ENCODE data around the gene TTF1. TPM values are rescaled to one million over a fixed set of nuclear protein-coding genes. Genes with fewer than 3 reads are reported as not detected.

The TTF1 gene
- total and polyA plus RNA-seq, 9 of the 15 experiments (the other 6 are each of a cell fraction or from before 2014, with no cell fraction given), result 9.0 to 18.5 (median 15.8) TPM

DNA sequence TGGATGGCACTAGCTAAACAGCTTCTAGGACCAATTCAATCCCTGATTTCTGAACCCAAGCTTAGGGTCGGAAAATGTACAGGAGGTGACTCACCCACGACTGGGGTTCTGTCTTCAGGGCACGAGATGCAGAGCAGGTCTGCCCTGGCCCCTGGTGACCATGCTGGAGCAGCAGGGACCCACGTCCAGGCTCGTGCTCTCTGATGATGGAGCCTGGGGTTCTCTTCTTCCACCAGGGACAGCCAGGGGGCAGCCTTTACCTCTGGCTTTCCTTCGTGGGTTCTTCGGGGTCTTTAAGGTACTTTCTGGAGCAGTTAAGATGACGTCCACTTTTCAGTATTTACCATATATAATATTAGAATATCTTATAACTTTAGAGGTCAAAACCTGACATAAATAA, 5.4 kb upstream of the TTF1 start (continued):
- TF ChIP-seq, protein P1, sequence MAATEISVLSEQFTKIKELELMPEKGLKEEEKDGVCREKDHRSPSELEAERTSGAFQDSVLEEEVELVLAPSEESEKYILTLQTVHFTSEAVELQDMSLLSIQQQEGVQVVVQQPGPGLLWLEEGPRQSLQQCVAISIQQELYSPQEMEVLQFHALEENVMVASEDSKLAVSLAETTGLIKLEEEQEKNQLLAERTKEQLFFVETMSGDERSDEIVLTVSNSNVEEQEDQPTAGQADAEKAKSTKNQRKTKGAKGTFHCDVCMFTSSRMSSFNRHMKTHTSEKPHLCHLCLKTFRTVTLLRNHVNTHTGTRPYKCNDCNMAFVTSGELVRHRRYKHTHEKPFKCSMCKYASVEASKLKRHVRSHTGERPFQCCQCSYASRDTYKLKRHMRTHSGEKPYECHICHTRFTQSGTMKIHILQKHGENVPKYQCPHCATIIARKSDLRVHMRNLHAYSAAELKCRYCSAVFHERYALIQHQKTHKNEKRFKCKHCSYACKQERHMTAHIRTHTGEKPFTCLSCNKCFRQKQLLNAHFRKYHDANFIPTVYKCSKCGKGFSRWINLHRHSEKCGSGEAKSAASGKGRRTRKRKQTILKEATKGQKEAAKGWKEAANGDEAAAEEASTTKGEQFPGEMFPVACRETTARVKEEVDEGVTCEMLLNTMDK (IDR thresholded peaks at IDR 0.05; ENCODE audit: borderline replicate concordance, insufficient read depth, low read depth, low read length, poor library complexity, severe bottlenecking), result peak; percentile 79
- TF ChIP-seq GATA2 (CRISPR knock-in tag; IDR thresholded peaks at IDR 0.05), result no peak
- TF ChIP-seq RAD21 (CRISPR knock-in tag; conservative IDR thresholded peaks at IDR 0.05 in 1 of 2, IDR thresholded peaks at IDR 0.05 in 1 of 2), result peak; percentile 34 to 66
- TF ChIP-seq, protein P2, sequence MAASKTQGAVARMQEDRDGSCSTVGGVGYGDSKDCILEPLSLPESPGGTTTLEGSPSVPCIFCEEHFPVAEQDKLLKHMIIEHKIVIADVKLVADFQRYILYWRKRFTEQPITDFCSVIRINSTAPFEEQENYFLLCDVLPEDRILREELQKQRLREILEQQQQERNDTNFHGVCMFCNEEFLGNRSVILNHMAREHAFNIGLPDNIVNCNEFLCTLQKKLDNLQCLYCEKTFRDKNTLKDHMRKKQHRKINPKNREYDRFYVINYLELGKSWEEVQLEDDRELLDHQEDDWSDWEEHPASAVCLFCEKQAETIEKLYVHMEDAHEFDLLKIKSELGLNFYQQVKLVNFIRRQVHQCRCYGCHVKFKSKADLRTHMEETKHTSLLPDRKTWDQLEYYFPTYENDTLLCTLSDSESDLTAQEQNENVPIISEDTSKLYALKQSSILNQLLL (CRISPR knock-in tag; IDR thresholded peaks at IDR 0.05; ENCODE audit: borderline replicate concordance), result no peak
- no peak for TF ChIP-seq FOXJ3 (CRISPR knock-in tag; IDR thresholded peaks at IDR 0.05)
- TF ChIP-seq, protein P3, sequence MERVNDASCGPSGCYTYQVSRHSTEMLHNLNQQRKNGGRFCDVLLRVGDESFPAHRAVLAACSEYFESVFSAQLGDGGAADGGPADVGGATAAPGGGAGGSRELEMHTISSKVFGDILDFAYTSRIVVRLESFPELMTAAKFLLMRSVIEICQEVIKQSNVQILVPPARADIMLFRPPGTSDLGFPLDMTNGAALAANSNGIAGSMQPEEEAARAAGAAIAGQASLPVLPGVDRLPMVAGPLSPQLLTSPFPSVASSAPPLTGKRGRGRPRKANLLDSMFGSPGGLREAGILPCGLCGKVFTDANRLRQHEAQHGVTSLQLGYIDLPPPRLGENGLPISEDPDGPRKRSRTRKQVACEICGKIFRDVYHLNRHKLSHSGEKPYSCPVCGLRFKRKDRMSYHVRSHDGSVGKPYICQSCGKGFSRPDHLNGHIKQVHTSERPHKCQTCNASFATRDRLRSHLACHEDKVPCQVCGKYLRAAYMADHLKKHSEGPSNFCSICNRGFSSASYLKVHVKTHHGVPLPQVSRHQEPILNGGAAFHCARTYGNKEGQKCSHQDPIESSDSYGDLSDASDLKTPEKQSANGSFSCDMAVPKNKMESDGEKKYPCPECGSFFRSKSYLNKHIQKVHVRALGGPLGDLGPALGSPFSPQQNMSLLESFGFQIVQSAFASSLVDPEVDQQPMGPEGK (CRISPR knock-in tag; IDR thresholded peaks at IDR 0.05; ENCODE audit: borderline replicate concordance), result no peak
- no peak for TF ChIP-seq CBX2 (IDR thresholded peaks at IDR 0.05; ENCODE audit: insufficient read depth, low read length, poor library complexity, severe bottlenecking)
- no peak for TF ChIP-seq ELF4 (CRISPR knock-in tag; IDR thresholded peaks at IDR 0.05)
- TF ChIP-seq, protein P4, sequence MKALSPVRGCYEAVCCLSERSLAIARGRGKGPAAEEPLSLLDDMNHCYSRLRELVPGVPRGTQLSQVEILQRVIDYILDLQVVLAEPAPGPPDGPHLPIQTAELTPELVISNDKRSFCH (CRISPR knock-in tag; IDR thresholded peaks at IDR 0.05), result no peak
- TF ChIP-seq, protein P4 (tag; IDR thresholded peaks at IDR 0.05), result 0 out of 2 replicates have a peak, but pooled peaks have one; percentile 26
- no peak for TF ChIP-seq POLR2AphosphoS2 (IDR thresholded peaks at IDR 0.05; ENCODE audit: low read length)
- TF ChIP-seq GATAD2B (IDR thresholded peaks at IDR 0.05; ENCODE audit: borderline replicate concordance), result no peak

Data from K562 (cell line).